Suppressor macrophage (primary cell): ENCODE measurements around the gene ACER3.
"Not testable (repeated sequence)": the region's sequence is repeated elsewhere in the genome, so short reads cannot be mapped to it uniquely, and the experiment has no call there.

Source experiments
- DNase-seq, 4 experiments: peaks; one replicate each; pipeline ENCODE4 v3.0.0-alpha.2; 2020 to 2022

ACER3 gene

DNA sequence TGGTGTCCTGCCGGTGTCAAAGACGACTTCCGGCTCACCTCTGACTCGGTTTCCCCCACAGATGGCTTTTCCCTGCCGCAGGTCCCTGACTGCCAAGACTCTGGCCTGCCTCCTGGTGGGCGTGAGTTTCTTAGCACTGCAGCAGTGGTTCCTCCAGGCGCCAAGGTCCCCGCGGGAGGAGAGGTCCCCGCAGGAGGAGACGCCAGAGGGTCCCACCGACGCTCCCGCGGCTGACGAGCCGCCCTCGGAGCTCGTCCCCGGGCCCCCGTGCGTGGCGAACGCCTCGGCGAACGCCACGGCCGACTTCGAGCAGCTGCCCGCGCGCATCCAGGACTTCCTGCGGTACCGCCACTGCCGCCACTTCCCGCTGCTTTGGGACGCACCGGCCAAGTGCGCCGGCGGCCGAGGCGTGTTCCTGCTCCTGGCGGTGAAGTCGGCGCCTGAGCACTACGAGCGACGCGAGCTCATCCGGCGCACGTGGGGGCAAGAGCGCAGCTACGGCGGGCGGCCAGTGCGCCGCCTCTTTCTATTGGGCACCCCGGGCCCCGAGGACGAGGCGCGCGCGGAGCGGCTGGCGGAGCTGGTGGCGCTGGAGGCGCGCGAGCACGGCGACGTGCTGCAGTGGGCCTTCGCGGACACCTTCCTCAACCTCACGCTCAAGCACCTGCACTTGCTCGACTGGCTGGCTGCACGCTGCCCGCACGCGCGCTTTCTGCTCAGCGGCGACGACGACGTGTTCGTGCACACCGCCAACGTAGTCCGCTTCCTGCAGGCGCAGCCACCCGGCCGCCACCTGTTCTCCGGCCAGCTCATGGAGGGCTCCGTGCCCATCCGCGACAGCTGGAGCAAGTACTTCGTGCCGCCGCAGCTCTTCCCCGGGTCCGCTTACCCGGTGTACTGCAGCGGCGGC, 179.0 kb downstream of the ACER3 start:
- DNase-seq, result peak; percentile 31 to 73 (median 50)

DNA sequence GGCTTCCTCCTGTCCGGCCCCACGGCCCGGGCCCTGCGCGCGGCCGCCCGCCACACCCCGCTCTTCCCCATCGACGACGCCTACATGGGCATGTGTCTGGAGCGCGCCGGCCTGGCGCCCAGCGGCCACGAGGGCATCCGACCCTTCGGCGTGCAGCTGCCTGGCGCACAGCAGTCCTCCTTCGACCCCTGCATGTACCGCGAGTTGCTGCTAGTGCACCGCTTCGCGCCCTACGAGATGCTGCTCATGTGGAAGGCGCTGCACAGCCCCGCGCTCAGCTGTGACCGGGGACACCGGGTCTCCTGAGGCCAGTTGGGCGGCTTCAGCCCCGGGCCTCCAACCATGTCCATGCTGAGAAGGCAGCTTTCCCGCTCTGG, 179.7 kb downstream of the ACER3 start:
- no peak for DNase-seq

DNA sequence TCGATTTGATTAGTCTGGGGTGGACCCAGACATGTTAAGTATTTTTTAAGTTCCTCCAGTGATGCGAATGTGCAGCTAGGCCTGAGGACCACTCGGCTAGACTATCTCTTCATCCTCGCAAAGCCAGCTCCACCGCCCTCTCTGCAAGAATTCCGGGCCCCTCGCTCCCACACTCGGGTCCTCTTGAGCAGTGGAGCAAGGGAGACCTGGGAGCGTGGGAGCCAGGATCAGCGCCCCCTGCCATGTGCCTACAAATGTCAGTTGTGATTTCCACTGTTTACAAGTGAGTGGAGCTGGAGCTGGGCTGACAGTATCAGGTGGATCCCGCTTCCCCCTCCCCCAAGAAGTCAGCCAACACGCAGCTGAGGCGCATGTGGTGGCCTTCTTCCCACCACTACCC, 180.2 kb downstream of the ACER3 start:
- DNase-seq, result no peak

DNA sequence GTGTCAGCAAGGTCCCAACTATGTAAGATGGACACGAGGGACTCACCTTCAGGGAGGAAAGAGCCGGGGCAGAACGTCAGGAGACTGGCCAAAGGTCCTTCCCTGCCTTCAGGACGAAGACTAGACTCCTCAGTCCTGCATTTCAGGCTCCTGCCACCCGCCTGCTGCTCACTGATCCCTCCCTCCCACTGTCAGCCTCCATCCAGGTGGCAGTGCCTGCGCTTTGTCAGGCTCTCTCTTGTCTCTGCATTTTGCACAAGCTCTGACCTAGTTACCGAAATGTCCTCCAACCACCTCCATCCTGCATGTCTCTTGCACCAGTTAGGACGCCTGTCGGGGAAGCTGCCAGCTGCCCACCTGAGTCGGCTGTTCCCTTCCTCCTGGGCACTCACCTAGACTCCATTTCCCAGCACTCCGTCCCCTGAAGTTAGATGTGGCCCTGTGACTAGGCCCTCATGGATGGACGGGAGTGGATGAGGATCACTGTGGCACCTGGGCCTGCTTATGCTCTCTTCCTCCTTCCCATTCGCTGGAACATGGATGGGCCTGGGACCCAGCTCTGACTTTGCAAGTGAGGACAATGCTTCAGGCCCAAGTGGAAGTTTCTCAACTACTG, 181.5 kb downstream of the ACER3 start:
- DNase-seq, result no peak

DNA sequence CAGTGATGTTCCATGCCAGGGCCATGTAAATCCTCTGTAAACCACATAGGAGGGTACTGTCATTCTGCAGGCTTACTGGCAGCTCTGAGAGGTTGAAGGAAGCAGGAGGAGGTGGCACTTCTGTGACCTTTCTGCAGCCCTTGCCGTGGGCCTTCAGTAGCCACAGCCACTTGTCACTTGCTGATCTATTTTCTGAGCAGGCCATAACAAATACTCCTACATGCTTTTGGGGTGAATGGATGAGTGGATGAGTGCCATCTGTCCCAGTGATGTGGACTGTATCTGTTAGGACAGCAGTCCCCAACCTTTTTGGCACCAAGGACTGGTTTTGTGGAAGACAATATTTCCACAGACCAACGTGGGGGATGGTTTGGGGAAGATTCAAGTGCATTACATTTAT, 183.6 kb downstream of the ACER3 start:
- DNase-seq, result no peak

DNA sequence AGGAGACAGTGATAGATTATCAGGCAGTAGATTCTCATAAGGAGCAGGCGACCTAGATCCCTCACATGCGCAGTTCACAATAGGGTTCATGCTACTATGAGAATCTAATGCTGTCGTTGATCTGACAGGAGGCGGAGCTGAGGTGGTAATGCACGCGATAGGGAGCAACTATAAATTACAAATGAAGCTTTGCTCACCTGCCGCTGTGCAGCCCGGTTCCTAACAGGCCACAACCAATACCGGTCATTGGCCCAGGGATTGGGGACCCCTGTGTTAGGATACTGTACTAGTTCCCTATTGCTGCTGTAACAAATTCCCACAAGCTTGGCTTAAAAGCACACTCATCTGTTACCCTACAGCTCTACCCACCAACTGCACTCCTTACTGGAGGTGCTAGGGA, 184.2 kb downstream of the ACER3 start:
- no peak for DNase-seq

DNA sequence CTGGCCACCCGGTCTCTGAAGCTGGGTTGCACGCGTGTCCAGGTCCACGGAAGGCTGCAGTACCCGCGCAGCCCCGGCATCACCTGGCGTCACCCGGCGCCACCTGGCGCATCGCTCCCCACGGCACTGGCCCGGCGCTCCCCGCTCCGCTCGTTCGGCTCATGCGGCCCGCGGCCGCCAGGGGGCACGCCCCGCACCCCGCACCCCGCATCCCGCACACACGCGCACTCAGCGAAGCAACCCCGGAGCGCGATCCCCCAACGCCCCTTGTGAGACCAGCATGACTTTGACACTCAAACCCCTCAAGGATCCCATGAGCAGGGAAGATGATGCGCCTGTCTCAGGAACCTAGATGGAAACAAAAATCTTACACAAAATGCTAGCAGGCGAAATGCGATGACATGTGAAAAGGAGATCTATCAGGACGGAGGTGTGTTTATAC, 185.4 kb downstream of the ACER3 start:
- DNase-seq, result peak; percentile 11 to 62 (median 26)

DNA sequence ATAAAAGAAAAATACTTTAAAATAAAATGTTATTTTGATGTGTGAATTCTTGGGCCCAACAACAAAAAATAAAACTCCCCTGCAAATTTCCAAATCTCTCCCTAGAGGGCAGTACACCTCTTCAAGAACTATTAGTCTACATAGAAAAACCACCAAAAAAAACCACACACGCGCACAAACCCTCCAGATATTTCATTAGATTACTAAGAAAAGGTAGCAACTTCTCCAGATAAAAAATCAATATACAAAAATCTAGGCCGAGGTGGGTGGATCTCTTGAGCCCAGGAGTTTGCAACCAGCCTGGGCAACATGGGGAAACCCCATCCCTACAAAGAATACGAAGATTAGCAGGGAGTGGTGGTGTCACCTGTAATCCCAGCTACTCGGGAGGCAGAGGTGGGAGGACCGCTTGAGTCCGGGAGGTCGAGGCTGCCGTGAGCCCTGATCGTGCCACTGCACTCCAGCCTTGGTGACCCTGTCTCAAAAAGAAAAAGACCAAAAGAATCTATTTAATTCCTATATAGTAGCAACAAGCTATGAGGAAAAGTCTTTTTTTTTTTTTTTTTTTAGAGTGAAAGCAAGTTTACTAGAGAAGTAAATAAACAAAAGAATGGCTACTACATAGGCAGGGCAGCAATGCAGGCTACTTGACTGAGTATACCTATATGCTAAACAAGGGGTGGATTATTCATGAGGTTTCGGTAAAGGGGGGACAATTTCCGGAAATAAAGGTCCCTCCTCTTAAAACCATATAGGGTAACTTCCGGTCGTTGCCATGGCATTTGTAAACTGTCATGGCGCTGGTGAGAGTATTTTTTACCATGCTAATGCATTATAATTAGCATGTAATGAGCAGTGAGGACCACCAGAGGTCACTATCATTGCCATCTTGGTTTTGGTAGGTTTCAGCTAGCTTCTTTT, 186.5 kb downstream of the ACER3 start:
- peak; percentile 88 to 96 (median 94) for DNase-seq

DNA sequence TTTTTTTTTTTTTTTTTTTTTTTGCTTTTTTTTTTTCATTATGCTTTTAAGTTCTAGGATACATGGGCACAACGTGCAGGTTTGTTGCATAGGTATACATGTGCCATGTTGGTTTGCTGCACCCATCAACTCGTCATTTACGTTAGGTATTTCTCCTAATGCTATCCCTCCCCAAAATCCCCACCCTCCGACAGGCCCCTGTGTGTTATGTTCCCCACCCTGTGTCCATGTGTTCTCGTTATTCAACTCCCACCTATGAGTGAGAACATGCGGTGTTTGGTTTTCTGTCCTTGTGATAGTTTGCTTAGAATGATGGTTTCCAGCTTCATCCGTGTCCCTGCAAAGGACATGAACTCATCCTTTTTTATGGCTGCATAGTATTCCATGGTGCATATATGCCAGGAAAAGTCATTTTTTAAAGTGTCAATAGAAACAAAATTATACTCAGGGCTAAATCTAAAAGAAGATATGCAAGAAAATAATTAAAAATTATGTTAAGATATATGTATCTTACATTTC, 187.3 kb downstream of the ACER3 start:
- DNase-seq, result not testable (repeated sequence)

DNA sequence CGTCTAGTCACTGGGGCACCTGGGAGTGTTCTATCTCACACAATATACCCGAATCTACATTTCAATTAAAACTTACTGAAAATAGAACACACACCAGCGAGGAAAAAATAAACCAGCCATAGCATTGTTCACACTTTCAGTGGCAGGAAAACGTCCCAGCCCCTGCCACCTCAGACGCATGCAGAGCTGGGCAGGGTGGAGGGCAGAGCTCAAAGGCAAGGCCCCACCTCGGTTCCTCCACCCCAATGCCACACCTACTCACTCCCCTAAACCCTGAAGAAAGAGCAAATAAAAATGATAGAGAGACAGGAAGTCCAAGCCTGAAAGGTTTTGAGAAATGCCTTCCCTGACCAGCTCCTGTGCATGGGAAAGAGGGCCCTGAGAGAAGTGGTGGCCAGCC, 188.3 kb downstream of the ACER3 start:
- no peak for DNase-seq

DNA sequence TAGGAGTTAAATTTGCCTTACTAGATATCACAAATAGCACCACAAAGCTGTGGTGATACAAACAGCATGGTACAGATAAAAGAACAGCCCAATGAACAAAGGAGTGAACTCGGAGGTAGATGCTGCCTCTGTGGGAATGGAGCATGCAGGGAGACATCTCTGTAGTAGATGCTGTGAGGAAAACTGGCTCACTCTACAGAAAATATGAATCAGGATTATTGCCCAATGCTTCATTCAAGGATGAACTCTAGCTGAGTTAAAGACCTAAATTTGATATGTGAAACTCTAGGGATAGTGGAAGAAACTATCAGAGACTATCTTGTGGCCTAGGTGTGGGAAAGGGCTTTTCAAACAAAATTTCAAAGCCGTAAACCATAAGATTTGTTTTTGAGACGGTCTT, 190.8 kb downstream of the ACER3 start:
- no peak for DNase-seq

DNA sequence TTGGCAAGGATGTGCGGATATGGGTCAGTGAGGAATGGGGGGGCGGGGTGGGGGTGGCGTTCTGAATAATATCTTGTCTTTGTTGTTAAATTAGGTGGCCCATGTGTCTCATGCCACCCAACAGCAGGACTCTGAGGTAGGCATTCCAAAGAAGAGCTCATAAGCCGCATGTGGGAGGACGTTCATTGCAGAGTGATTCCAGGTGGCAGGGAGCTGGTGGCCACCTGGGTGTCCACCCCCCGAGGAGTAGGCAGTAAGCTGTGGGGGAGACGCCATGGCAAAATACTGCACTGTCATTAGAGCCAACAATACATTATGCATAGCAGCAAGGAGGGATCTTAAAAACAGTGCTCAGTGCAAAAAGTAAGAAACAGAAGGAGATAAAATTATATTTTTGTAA, 191.8 kb downstream of the ACER3 start:
- no peak for DNase-seq

DNA sequence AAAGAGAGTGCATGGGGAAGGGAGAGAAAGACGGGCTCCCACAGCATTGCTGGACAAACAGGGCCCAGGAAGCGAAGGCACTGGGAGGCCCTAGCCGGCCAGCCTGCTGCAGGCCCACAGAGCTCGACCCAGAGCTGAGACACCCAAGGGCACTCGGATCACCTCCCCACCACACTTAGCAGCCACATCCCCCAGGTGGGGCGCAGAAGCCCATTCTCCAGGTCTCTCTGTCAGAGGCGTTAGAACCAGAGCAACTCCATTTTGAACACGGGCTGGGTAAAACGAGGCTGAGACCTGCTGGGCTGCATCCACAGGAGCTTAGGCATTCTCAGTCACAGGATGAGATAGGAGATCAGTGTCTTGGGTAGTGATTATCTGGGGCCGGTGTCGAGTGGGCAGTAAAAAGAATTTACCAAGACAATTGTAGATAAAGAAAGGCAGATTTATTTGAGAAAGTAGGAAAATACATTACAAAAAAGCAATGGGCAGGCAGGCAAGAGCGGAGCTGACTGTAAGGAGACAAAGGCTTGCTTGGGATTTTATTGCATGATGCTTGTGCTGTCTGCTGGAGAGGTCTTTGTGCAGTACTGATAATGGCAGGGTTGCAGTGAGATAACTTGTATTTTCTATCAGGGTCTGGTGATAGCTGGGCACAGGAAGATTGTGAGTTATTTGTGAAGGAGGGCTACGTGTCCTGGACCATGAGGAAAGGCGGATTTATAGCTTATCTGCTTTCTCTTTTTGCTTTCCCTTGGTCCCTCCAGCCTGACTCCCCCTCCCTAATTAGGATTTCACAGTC, 192.7 kb downstream of the ACER3 start:
- no peak for DNase-seq

DNA sequence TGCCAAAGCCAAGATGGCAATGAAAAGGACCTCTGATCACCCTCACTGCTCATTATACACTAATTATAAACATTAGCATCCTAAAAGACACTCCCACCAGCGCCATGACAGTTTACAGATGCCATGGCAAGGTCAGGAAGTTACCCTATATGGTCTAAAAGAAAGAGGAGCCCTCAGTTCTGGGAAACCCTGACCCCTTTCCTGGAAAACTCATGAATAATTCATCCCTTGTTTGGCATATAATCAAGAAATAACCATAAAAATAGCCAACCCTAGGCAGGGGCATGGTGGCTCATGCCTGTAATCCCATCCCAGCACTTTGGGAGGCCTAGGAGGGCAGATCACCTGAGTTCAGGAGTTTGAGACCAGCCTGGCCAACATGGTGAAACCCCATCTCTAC, 193.4 kb downstream of the ACER3 start:
- no peak for DNase-seq

DNA sequence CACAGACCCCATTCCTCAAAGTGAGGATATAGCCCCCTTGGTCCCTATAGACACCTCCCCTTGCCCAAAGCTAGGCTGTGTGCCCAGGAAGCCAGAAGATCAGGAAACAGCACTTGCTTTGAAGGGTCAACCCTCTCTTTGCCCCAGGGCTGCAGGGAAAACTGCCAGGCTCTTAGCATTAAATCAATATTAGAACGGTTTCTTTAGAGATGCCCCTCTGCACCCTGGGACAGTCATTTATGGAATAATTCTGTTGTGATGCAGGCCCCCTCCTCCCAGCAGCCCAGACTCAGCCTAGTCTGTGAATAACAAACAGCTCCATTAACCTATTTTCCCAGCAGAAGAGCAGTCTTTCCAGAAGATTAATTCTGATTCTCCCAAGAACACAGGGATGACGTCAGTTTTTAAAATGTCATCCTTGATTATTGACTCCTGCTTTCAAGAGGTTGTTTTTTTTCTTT, 194.4 kb downstream of the ACER3 start:
- DNase-seq, result no peak

DNA sequence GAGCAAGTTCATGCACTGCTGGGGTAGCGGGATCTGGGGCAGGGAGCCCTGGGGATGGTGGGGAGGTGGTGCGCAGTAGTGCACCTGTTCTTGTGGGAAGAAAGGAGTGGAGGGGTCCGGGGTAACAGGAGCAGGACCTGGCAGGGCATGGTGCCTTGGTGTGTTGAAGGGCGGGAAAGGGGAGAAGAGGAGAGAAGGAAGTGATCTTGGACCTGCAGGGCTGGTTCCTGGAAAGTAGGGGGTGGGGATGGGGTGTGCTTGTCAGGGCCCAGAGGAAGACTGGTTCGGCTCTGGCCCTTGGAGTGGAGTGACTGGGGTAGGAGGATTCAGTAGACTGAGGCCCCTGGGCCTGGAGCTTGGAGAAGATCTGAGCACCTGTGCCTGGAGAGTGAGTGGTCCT, 195.2 kb downstream of the ACER3 start:
- DNase-seq, result no peak

DNA sequence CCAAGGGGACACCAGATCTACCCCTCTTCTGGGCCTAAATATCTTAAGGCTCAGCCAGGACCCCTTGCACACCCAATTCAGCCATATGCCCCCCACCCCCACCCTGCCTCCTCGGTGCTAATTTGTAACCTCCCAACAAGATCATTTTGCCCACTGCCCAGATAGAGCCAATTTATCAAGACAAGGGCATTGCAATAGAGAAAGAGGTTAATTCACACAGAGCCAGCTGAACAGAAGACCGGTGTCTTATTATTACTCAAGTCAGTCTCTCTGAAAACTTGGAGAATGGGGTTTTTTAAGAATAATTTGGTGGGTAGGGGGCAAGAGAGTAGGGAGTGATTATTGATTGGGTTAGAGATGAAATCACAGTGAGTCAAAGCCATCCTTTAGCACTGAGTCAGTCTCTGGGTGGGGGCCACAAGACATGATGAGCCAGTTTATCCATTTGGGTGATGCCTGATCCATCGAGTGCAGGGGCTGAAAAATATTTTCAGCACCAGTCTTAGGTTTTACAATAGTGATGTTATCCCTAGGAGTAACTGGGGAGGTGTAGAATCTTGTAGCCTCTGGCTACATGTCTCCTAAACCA, 196.2 kb downstream of the ACER3 start:
- no peak for DNase-seq

DNA sequence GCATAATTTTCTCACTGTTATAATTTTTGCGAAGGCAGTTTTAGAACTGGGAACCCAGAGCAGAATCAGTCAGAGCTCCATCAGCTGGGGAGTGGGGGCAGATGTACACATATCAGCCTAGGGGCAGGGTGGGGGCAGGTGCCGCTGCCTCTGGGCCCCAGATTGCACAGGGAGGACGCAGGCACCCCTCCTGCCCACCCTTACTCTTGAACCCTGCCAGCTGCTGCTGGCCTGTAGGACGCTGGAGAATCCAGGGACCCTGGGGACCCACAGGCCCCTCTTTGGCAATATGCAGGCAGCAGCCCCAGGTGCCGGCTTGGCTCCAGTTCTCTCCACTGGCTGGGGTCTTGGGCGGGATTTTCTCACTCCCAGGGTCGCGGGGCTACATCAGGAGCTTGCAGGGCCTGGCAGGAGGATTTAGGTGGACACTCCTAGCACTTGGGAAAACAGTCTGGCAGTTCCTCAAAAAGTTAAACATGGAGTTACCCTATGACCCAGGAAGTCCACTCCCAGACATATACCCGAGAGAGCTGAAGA, 197.3 kb downstream of the ACER3 start:
- DNase-seq, result no peak

DNA sequence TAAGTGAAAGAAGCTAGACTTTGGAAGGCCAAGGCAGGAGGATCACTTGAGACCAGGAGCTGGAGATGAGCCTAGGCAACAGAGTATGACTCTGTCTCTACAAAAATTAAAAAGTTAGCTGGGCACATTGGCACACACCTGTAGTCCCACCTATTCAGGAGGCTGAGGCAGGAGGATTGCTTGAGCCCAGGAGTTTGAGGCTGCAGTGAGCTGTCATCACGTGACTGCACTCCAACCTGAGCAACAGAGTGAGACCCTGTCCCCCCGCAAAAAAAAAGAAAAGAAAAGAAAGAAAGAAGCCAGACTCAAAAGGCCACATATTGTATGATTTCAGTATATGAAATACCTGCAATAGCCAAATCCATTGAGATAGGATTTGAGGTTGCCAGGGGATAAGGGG, 198.2 kb downstream of the ACER3 start:
- no peak for DNase-seq

DNA sequence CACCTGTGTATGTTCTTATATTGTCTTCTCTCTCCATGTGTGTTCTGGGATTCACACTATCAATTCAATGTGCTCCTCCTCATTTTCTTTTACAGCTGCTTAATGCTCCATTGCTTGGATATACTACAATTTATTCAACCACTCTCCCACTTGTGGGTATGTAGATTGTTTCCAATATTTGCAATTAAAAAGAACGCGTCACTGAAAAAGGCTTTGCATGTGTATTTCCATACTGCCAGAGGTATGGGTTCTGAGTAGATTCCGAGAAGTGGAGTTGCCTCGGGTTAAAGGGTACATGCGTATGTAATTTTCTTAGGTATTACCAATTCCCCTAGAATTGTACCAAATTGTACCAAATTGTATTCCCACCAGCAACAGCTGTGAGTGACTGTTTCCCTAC, 199.1 kb downstream of the ACER3 start:
- no peak for DNase-seq

DNA sequence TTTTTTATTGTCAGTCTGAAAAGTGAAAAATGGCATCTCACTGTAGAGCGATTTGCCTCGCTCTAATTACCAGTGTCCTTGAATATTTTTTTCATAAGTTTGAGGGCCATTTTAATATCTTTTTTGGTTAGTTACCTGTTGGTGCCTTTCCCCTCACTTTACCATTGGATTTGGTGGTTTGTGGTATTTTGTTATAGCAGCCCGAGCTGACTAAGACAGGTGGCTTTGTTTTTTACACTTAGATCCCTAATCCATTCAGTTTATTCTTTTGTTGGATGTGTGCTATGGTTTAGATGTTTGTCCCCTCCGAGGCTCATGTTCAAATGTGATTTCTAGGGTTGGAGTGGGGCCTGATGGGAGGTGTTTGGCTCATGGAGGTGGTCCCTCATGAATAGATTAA, 199.5 kb downstream of the ACER3 start:
- DNase-seq, result no peak
